Measurements from ENCODE around the gene MLPH. TPM values are rescaled to one million over a fixed set of nuclear protein-coding genes. Genes with fewer than 3 reads are reported as not detected.

Gene MLPH
- total and polyA plus RNA-seq, 2 of the 4 experiments (the other 2 are of a cell fraction), result 13.8 to 21.6 TPM

- TF ChIP-seq RFX5 (IDR thresholded peaks at IDR 0.05; ENCODE audit: low read depth, low read length), result no peak
- no peak for TF ChIP-seq CEBPB (IDR thresholded peaks at IDR 0.05; ENCODE audit: low read depth, low read length)
- TF ChIP-seq FOS (IDR thresholded peaks at IDR 0.05; ENCODE audit: low read depth, low read length), result no peak
- TF ChIP-seq, protein P1, sequence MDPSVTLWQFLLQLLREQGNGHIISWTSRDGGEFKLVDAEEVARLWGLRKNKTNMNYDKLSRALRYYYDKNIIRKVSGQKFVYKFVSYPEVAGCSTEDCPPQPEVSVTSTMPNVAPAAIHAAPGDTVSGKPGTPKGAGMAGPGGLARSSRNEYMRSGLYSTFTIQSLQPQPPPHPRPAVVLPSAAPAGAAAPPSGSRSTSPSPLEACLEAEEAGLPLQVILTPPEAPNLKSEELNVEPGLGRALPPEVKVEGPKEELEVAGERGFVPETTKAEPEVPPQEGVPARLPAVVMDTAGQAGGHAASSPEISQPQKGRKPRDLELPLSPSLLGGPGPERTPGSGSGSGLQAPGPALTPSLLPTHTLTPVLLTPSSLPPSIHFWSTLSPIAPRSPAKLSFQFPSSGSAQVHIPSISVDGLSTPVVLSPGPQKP (IDR thresholded peaks at IDR 0.05; ENCODE audit: borderline replicate concordance, low read depth, low read length), result no peak
Measured at GRCh38 chr2:237444071-237444470, 43.0 kb upstream of the MLPH start (continued).

DNA sequence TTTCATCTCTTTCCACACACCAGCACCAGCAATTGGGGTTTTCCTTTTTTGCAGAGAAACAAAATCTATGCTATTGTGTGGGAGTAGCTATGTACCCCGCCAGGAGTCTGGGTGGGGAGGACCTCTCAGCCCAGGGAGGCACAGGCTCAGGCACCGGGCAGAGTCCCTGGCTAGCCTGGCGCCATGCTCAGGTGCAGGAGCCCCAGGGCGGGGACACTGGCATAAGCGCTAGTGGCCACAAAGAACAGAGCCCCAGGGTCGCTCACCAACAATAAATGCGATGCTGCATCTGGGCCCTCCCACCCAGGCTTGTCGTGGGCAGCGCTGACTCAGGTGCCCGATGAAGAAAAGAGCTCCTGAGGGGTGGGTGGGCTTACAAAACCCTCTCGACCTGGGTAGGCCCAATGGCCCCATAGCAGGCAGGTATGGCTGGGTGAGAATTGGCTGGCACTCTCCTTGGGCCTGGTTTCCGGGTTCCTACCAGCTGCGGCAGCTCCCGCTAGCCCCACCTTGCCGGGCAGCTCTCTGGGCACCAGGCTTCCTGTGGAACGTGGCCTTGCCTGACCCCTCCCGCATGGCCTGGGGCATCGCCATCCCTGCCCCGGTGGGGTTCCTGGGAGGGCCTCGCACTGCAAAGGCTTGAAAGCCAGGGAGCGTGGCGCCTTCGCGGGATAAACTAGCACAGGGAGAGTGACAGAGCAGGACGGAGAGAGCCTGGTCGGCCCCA lies 41.3 kb upstream of the MLPH start:
- in situ Hi-C loops (cut with MboI; ENCODE audit: low sequenced_read_pairs), result no loop called here
- Histone ChIP-seq H3K27ac (ENCODE audit: insufficient read depth, low read length) (no peak overlapping the region), H2BK15ac (ENCODE audit: low read depth, low read length) (no peak overlapping the region), H3K79me1 (ENCODE audit: low read depth in 1 of 2, low read length in 2 of 2) (peaks cover 0 to 6% of the 10 kb centered on the region in 2 experiments; a peak in 1 of 4 replicates), H3K9me3 (ENCODE audit: control insufficient read depth, insufficient read depth, low read length) (no peaks in the 10 kb centered on the region), H2BK5ac (ENCODE audit: low read depth, low read length, poor library complexity, severe bottlenecking) (no peak overlapping the region), H3K4me2 (ENCODE audit: low read depth, low read length) (no peak overlapping the region), H3K9me1 (ENCODE audit: insufficient read depth, low read length) (peaks cover 12% of the 10 kb centered on the region), H3K56ac (ENCODE audit: extremely low read depth, insufficient read depth, low read length) (no peak overlapping the region), H2AK5ac (ENCODE audit: low read depth, low read length) (no peak overlapping the region), H2BK120ac (ENCODE audit: low read depth, low read length) (no peak overlapping the region), H3K18ac (ENCODE audit: low read depth, low read length) (no peak overlapping the region), H2AK9ac (replicated peaks; ENCODE audit: low read depth, low read length, poor library complexity) (no peak overlapping the region), H2BK20ac (ENCODE audit: low read depth, low read length) (no peak overlapping the region), H3K27me3 (ENCODE audit: control insufficient read depth, insufficient read depth, low read length) (no peaks in the 10 kb centered on the region), H3K4me3 (ENCODE audit: insufficient read depth, low read depth, low read length) (no peak overlapping the region), H3K9ac (ENCODE audit: low read depth, low read length) (no peak overlapping the region), H4K20me1 (ENCODE audit: insufficient read depth, low read length) (no peaks in the 10 kb centered on the region), H2AFZ (replicated peaks; ENCODE audit: low read length, poor library complexity) (no peak overlapping the region), H4K91ac (ENCODE audit: insufficient read depth, low read depth, low read length) (no peak overlapping the region), H4K5ac (ENCODE audit: low read depth, low read length) (no peak overlapping the region), H3K23ac (ENCODE audit: low read depth, low read length) (no peak overlapping the region), H3K36me3 (ENCODE audit: control insufficient read depth, insufficient read depth, low read length) (no peaks in the 10 kb centered on the region), H4K8ac (ENCODE audit: low read depth in 2 of 2, low read length in 2 of 2) (no peak overlapping the region), H3K4ac (ENCODE audit: low read depth, low read length) (no peak overlapping the region), H3K14ac (replicated peaks; ENCODE audit: low read depth, low read length) (no peak overlapping the region), H3K4me1 (ENCODE audit: control insufficient read depth, insufficient read depth, low read length) (peaks cover 24% of the 10 kb centered on the region)
- ATAC-seq (ENCODE audit: low read depth) (no peak), DNase-seq (no peak)
- POLR2A ChIA-PET (ENCODE audit: unreplicated experiment), result no interaction called here
- dilution Hi-C loops (cut with HindIII; ENCODE audit: low sequenced_read_pairs, unreplicated experiment), result no loop called here
- CTCF ChIA-PET, result interaction anchor here (1.2 kb wide), 1 partner anchor 24 kb away, joined by 3 read pairs; no protein-coding TSS in a partner anchor
- BruUV-seq (replicated peaks), result no TSS peak
- WGBS, 2 experiments (ENCODE audit: extremely low coverage in 2 of 2, insufficient read length in 1 of 2), result 92% methylated on average over 12 of the region's 26 CpGs; no CpG with 5 or more reads in 1 of the 2 experiments
- intact Hi-C loops (cut with micrococcal nuclease), result no loop called here
- TF ChIP-seq NFE2L2 (IDR thresholded peaks at IDR 0.05; ENCODE audit: low read depth, low read length), result no peak
- TF ChIP-seq CHD1 (IDR thresholded peaks at IDR 0.05; ENCODE audit: low read depth, low read length), result no peak
- TF ChIP-seq RCOR1 (IDR thresholded peaks at IDR 0.05; ENCODE audit: insufficient replicate concordance, low read length), result no peak
- no peak for TF ChIP-seq POLR2A (IDR thresholded peaks at IDR 0.05; ENCODE audit: low read depth, low read length)
- TF ChIP-seq, protein P2, sequence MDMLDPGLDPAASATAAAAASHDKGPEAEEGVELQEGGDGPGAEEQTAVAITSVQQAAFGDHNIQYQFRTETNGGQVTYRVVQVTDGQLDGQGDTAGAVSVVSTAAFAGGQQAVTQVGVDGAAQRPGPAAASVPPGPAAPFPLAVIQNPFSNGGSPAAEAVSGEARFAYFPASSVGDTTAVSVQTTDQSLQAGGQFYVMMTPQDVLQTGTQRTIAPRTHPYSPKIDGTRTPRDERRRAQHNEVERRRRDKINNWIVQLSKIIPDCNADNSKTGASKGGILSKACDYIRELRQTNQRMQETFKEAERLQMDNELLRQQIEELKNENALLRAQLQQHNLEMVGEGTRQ (IDR thresholded peaks at IDR 0.05; ENCODE audit: low read depth, low read length), result no peak
- TF ChIP-seq, protein P3, sequence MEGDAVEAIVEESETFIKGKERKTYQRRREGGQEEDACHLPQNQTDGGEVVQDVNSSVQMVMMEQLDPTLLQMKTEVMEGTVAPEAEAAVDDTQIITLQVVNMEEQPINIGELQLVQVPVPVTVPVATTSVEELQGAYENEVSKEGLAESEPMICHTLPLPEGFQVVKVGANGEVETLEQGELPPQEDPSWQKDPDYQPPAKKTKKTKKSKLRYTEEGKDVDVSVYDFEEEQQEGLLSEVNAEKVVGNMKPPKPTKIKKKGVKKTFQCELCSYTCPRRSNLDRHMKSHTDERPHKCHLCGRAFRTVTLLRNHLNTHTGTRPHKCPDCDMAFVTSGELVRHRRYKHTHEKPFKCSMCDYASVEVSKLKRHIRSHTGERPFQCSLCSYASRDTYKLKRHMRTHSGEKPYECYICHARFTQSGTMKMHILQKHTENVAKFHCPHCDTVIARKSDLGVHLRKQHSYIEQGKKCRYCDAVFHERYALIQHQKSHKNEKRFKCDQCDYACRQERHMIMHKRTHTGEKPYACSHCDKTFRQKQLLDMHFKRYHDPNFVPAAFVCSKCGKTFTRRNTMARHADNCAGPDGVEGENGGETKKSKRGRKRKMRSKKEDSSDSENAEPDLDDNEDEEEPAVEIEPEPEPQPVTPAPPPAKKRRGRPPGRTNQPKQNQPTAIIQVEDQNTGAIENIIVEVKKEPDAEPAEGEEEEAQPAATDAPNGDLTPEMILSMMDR (conservative IDR thresholded peaks at IDR 0.05; ENCODE audit: low read depth, low read length), result no peak
- no peak for TF ChIP-seq MAFK (IDR thresholded peaks at IDR 0.05; ENCODE audit: low read depth, low read length)
- TF ChIP-seq RFX5 (IDR thresholded peaks at IDR 0.05; ENCODE audit: low read depth, low read length), result no peak
- no peak for TF ChIP-seq BHLHE40 (IDR thresholded peaks at IDR 0.05; ENCODE audit: low read depth, low read length)
- no peak for TF ChIP-seq CEBPB (IDR thresholded peaks at IDR 0.05; ENCODE audit: low read depth, low read length)

Measured in IMR-90 (cell line).